ENCODE data around the gene PSMA8.
"Not testable (repeated sequence)": the region's sequence is repeated elsewhere in the genome, so short reads cannot be mapped to it uniquely, and the experiment has no call there.

PSMA8 gene

DNA sequence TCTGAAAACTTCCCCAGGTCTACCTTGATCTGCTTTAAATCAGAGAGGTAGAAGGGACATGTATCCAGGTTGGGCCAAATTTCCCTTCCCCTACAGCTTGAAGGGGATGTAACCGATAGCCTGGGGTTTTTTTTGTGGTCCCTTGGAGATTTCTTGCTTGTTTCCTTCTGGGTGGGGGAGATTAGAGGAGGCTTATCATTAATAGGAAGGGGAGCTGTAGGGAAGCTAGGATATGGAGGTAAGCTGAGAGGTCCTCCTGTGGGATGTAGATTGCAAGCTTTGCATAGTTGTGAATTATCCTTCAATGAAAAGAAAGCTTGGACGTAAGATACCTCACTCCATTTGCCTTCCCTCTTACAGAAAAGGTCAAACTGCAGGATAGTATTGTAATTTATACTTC lies 103.7 kb downstream of the PSMA8 start:
- not testable (repeated sequence) for DNase-seq (ENCODE audit: low read depth)

DNA sequence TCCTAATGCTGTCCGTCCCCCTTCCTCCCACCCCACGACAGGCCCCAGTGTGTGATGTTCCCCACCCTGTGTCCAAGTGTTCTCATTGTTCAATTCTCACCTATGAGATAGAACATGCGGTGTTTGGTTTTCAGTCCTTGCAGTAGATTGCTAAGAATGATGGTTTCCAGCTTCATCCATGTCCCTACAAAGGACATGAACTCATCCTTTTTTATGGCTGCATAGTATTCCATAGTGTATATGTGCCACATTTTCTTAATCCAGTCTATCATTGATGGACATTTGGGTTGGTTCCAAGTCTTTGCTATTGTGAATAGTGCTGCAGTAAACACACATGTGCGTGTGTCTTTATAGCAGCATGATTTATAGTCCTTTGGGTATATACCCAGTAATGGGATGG lies 105.0 kb downstream of the PSMA8 start:
- not testable (repeated sequence) for DNase-seq (ENCODE audit: low read depth)

DNA sequence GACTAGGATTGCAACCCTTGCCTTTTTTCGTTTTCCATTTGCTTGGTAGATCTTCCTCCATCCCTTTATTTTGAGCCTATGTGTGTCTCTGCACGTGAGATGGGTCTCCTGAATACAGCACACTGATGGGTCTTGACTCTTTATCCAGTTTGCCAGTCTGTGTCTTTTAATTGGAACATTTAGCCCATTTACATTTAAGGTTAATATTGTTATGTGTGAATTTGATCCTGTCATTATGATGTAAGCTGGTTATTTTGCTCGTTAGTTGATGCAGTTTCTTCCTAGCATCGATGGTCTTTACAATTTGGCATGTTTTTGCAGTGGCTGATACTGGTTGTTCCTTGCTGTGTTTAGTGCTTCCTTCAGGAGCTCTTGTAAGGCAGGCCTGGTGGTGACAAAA lies 108.7 kb downstream of the PSMA8 start:
- DNase-seq (ENCODE audit: low read depth), result not testable (repeated sequence)

All from stimulated activated CD8-positive, alpha-beta memory T cell treated with anti-CD3 and anti-CD28 coated beads, Interleukin-4, amount 100 ng/mL, for 24 hours (primary cell).